VCaP (cell line): ENCODE results near the gene KCNK18.

Experiments used
- H3K27ac ChIP-seq: fragments of 450-650 bp; 2 replicates; pipeline ENCODE4 v1.5.1; 2017
- TF ChIP-seq, protein P1 (sequence below): fragments of 450-650 bp; conservative IDR thresholded peaks from 2 replicates; pipeline ENCODE4 v1.5.1; 2017; ENCODE audit warnings: mild to moderate bottlenecking, moderate library complexity

The KCNK18 gene

DNA sequence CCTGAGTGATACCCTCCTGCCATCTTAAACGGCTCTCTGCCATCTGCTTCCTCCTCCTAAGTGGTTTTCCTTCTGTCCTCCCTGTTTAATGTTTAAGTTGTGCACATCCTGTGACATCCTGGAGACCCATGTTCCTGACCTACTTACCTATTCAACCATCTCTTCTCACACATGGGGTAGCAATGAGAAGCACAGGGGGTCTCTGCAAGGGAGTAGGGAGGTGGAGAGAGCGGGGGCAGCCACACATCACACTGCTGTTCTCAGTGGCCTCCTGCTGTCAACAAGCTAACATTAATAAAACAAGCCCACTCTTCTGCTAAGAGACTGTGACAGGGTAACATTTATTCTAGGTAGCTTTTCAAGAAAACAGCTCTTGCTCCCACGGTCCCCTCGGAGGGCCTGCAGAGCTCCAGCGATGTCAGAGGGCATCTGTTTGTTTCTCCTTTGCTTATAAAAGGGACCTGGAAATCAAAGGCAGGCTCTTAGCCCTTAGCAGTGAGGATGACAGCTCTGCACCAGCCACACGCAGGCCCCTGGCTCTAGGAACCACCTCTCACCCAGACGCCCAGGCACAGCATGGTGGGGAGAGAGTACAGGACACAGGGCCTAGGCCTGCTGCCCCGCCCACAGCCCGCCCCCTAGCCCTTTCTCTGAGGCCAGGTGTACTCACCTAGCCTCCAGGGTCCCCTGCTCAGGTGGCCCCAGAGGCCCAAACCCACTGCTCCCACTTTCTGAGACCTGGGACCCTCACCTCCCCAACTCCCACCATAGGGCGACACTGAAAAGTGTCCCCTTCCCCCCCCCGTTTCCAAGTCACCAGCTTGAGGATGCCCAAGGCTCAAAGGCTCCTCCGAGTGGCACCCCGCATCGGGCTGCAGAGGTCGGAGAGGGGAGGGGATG is 42.7 kb downstream of the KCNK18 start:
- no peak overlapping the region for H3K27ac ChIP-seq
- TF ChIP-seq, protein P1, sequence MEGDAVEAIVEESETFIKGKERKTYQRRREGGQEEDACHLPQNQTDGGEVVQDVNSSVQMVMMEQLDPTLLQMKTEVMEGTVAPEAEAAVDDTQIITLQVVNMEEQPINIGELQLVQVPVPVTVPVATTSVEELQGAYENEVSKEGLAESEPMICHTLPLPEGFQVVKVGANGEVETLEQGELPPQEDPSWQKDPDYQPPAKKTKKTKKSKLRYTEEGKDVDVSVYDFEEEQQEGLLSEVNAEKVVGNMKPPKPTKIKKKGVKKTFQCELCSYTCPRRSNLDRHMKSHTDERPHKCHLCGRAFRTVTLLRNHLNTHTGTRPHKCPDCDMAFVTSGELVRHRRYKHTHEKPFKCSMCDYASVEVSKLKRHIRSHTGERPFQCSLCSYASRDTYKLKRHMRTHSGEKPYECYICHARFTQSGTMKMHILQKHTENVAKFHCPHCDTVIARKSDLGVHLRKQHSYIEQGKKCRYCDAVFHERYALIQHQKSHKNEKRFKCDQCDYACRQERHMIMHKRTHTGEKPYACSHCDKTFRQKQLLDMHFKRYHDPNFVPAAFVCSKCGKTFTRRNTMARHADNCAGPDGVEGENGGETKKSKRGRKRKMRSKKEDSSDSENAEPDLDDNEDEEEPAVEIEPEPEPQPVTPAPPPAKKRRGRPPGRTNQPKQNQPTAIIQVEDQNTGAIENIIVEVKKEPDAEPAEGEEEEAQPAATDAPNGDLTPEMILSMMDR = no peak

DNA sequence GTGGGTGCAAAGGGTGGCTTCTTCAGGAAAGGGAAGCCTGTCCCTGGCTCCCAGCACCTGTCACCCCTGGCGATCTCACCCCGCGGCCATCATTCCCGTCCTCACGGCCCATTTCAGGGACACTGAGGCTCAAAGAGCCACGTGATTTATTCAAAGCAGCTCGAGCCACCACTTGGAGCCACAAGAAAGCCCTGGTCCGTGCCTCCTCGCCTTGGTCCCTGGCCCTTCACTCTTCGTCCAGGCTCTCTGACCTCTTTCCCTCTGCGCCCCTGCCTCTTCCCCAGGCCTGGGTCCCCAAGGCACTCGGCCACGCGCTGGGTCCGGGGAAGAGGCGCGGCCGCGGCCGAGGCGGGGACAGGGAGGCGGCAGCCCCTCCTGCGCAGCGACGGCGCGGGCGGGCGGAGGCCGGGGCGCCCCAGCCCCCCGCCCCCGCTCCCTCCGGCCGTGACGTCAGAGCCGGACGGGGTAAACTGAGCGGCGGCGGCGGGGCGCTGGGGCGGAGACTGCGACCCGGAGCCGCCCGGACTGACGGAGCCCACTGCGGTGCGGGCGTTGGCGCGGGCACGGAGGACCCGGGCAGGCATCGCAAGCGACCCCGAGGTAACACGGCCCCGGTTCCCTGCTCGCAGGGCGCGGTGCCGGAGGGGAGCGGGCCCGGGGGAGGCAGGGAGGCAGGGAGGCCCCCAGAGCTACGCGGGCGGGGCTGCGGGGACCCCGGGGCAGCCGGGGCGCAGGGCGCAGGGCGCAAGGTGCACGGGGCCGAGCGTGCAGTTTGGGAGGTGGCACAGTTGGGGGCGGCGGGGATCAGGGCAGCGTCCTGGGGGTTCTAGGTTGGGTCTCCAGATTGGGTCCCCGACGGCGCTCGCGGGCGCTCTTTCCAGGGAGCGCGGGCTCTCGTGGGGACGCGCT is 43.6 kb downstream of the KCNK18 start, which contains the start of gene SLC18A2:
TSS of gene SLC18A2 (plus strand) at position 494 of the 909 bp plus-strand sequence. CDS start 580 bp downstream, outside the sequence.
- H3K27ac ChIP-seq = no peak within 1 kb of the TSS
- TF ChIP-seq, protein P1 = no peak

DNA sequence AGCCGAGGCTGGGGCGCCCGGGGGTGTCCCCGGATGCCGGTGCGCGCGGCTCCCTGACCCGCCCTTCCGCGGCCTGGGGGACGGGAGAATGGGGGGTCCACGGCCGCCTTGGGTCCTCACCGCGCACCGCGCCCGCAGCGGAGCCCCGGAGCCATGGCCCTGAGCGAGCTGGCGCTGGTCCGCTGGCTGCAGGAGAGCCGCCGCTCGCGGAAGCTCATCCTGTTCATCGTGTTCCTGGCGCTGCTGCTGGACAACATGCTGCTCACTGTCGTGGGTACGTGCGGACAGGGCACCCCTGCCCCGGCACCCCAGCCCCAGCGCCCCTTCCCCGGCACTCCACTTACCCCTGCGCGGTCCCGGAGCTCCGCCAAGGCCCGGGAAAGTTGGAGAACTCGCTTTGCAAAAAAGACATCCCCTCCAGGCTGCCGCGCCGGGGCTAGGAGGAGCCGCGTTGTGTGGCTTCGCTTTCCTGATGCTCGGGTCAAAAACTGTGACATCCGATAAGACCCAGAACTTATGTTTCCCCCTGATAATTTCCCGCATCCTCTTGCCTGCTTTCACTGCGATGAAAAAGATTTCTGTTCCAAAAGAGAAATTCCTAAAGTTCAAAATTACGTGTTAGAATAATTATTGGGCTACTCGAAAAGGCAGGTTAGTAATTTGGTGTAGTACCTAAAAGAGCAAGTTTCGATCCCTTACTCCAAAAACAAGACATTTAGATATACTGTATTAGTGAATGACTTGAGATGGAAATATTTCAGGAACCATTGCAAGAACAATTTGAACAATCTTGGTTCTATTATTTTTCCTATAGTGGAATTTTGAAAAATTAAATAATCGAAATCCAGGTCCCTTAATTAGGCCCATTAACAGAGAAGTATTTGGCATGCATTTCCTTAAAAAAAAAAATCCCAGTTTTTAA is 44.5 kb downstream of the KCNK18 start:
- no peak overlapping the region for H3K27ac ChIP-seq
- TF ChIP-seq, protein P1 = no peak

DNA sequence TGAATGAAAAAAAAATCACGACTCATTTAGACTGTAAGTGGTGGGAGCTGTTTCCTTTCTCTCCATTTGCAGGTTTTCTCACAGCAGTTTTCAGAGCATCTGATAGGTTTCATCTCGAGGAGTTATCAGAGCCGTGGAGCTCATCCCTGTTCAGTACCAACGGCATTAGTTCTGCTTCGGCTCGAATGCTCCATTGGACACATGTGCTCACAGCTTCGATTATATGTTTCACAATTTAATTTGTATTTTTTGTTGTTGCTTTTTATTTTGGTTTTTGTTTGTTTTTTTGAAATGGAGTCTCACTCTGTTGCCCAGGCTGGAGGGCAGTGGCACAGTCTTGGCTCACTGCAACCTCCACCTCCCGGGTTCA is 45.2 kb downstream of the KCNK18 start:
- H3K27ac ChIP-seq = no peak overlapping the region
- TF ChIP-seq, protein P1 = no peak

DNA sequence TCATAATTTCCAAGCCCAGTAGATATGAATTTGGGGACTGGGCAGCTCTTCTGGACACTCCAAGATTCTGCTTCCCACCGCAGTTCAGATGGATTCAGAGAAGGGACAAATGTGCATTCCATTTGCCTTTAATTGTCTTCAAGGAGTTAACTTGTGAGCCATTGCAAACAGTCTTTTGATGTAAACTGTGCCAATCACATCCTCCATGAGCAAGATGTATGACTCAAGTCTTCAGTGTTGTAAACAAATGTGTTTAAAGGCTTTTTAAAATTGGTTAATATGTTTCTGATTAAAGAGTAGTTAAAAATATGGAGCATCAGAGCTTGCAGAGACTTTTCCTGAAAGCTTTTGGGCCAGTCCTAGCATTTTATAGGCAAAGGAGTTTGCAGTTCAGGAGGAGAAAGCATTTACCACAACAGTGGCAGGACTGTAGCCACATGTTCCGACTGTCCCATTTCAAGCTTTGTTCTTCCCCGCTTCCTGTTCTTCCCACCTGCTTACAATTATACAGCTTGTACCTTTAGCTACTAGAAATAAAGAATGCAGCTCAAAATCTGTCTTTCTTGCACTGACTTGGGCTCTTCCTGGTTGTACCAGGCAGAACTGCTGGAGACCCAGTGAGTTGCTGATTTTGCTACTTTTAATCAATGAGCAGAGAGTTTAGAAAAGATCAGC is 49.8 kb downstream of the KCNK18 start:
- no peak overlapping the region for H3K27ac ChIP-seq
- TF ChIP-seq, protein P1 = no peak

DNA sequence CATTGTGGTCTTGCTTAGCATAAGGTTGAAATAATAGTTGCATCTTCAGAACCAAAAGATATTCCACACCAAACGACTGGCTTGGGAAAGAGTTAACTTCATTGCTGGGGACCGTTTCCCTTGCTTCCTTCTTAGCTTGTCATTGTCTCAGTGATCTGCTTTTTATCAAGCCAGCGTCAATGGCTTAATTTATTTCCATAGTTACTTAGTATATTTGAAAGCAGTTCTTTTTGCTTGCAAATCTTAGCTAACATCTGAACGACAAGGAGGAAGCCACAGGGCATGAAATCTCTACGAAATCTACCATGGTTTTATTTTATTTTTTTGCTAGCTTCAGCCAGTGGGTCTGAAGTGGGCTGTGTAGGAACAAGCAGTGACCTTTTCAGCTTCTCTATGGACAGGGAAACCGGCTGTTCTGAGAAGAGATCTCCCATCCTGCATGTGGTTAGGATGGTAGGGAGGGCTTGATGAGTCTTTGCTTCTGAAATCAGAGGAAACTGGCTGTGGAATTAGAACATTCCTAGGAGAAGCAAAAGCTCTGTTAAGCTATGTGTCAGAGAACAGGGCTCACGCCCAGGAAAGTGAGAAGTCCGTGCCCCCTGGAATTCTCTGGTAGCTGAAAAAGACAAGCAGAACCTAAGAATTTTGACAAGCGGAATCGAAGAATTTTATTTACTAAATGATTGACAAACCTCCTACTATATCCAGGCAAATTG is 51.6 kb downstream of the KCNK18 start:
- H3K27ac ChIP-seq = no peak overlapping the region
- TF ChIP-seq, protein P1 = no peak
